GM18519 (cell line): ENCODE results near the gene SPTBN1.
"Not testable (repeated sequence)": the region's sequence is repeated elsewhere in the genome, so short reads cannot be mapped to it uniquely, and the experiment has no call there.

Source experiments
- ATAC-seq: cut with Tn5 transposase; IDR thresholded peaks from one replicate; pipeline ENCODE4 v1.9.1; 2021; ENCODE audit warnings: mild to moderate bottlenecking, moderate library complexity; ENCODE audit not compliant: unreplicated experiment, low FRiP score

The SPTBN1 gene

GRCh38 chr2:54497763-54498680 is 41.9 kb downstream of the SPTBN1 start:
- ATAC-seq = no peak

GRCh38 chr2:54499661-54500060 is 43.5 kb downstream of the SPTBN1 start:
- ATAC-seq = no peak

- no peak for ATAC-seq
Observed at GRCh38 chr2:54500404-54501205, 44.5 kb downstream of the SPTBN1 start.

- ATAC-seq = no peak
Observed at GRCh38 chr2:54502731-54503130, 46.6 kb downstream of the SPTBN1 start.

- peak; percentile 59 for ATAC-seq
Observed at GRCh38 chr2:54503192-54503591, 47.1 kb downstream of the SPTBN1 start.

- ATAC-seq = no peak
Observed at GRCh38 chr2:54503828-54504227, 47.7 kb downstream of the SPTBN1 start.

GRCh38 chr2:54504866-54505265 is 48.7 kb downstream of the SPTBN1 start:
- no peak for ATAC-seq

- no peak for ATAC-seq
Observed at GRCh38 chr2:54508541-54508940, 52.4 kb downstream of the SPTBN1 start.

GRCh38 chr2:54509043-54509442 is 52.9 kb downstream of the SPTBN1 start:
- ATAC-seq = not testable (repeated sequence)

- no peak for ATAC-seq
Observed at GRCh38 chr2:54510916-54511315, 54.8 kb downstream of the SPTBN1 start.

GRCh38 chr2:54512183-54512582 is 56.1 kb downstream of the SPTBN1 start:
- ATAC-seq = no peak

GRCh38 chr2:54512663-54513362 is 56.7 kb downstream of the SPTBN1 start:
- ATAC-seq = no peak

GRCh38 chr2:54513363-54513715 is 57.2 kb downstream of the SPTBN1 start:
- ATAC-seq = no peak

- no peak for ATAC-seq
Observed at GRCh38 chr2:54514822-54515569, 58.9 kb downstream of the SPTBN1 start.

GRCh38 chr2:54516842-54517241 is 60.7 kb downstream of the SPTBN1 start:
- no peak for ATAC-seq

- not testable (repeated sequence) for ATAC-seq
Observed at GRCh38 chr2:54518016-54518415, 61.9 kb downstream of the SPTBN1 start.

- no peak for ATAC-seq
Observed at GRCh38 chr2:54518430-54518829, 62.3 kb downstream of the SPTBN1 start.

GRCh38 chr2:54519841-54520459 is 63.8 kb downstream of the SPTBN1 start:
- ATAC-seq = no peak

GRCh38 chr2:54520687-54521086 is 64.6 kb downstream of the SPTBN1 start:
- ATAC-seq = no peak
